Measurements from ENCODE around the gene SHH. TPM values are rescaled to one million over a fixed set of nuclear protein-coding genes. Genes with fewer than 3 reads are reported as not detected.

Gene SHH
- total and polyA plus RNA-seq, 2 of the 13 experiments (the other 11 are each of a cell fraction or from before 2014, with no cell fraction given), result 1.9 to 3.4 TPM

DNA sequence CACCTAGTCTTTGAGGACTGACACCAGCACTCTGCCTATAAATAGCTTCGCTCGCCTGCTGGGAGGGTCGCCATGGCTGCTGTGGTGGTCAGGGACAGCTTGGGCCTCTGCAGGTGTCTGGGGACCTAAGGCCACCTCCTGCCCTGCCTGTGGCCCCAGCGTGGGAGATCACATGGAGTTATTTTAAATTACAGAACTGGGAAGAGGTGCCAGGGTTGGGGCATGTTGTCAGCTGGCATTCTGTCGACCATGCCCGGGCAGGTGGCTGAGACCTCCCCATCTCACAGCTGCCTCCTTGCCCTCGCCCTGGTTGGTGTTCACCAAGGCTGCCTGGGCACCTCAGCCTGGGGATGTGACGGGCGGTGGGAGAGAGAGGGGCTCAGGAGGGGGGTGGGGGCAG, 18.1 kb downstream of the SHH start:
- peaks cover 41% of the 10 kb centered on the region for H3K4me1 ChIP-seq (ENCODE audit: insufficient read depth, low read length)
- in situ Hi-C loops (cut with HindIII; ENCODE audit: extremely low pct_ligation_motif_present, low pct_unique_long_range_greater_than_20kb), result no loop called here
- POLR2A ChIA-PET, result no interaction called here
- 44% methylated on average over 8 of the region's 9 CpGs for WGBS (ENCODE audit: low lambda C conversion rate)
- intact Hi-C loops (cut with micrococcal nuclease; ENCODE audit: unreplicated experiment), result no loop called here
- no peak overlapping the region for H3K9ac ChIP-seq (ENCODE audit: insufficient read depth, low read depth, low read length)
- no peak overlapping the region for H3K27ac ChIP-seq (ENCODE audit: extremely low read length, insufficient read depth, low read length)
- no peak overlapping the region for H3K4me2 ChIP-seq (ENCODE audit: low read depth, low read length)
- H3K79me2 ChIP-seq (ENCODE audit: insufficient read depth, low read length), result no peaks in the 10 kb centered on the region
- no peak overlapping the region for H2AFZ ChIP-seq (ENCODE audit: low read length)
- H3K36me3 ChIP-seq (replicated peaks in 1 of 2; ENCODE audit: control insufficient read depth in 1 of 2, insufficient read depth in 2 of 2, low read length in 2 of 2), result no peaks in the 10 kb centered on the region
- no peak for FAIRE-seq
- DNase-seq (ENCODE audit: low spot score), result no peak
- peaks cover 7 to 34% of the 10 kb centered on the region in 2 experiments; a peak in 4 of 5 replicates for H3K27me3 ChIP-seq (ENCODE audit: control insufficient read depth in 1 of 2, insufficient read depth in 2 of 2, low read length in 2 of 2)
- H4K20me1 ChIP-seq (ENCODE audit: insufficient read depth, low read length), result no peaks in the 10 kb centered on the region
- CTCF ChIA-PET (ENCODE audit: low intra/inter-chr PET ratio, low total read pairs), result no interaction called here
- no peak for TF ChIP-seq SUZ12 (IDR thresholded peaks at IDR 0.05; ENCODE audit: low read depth, low read length)
- TF ChIP-seq, protein P1, sequence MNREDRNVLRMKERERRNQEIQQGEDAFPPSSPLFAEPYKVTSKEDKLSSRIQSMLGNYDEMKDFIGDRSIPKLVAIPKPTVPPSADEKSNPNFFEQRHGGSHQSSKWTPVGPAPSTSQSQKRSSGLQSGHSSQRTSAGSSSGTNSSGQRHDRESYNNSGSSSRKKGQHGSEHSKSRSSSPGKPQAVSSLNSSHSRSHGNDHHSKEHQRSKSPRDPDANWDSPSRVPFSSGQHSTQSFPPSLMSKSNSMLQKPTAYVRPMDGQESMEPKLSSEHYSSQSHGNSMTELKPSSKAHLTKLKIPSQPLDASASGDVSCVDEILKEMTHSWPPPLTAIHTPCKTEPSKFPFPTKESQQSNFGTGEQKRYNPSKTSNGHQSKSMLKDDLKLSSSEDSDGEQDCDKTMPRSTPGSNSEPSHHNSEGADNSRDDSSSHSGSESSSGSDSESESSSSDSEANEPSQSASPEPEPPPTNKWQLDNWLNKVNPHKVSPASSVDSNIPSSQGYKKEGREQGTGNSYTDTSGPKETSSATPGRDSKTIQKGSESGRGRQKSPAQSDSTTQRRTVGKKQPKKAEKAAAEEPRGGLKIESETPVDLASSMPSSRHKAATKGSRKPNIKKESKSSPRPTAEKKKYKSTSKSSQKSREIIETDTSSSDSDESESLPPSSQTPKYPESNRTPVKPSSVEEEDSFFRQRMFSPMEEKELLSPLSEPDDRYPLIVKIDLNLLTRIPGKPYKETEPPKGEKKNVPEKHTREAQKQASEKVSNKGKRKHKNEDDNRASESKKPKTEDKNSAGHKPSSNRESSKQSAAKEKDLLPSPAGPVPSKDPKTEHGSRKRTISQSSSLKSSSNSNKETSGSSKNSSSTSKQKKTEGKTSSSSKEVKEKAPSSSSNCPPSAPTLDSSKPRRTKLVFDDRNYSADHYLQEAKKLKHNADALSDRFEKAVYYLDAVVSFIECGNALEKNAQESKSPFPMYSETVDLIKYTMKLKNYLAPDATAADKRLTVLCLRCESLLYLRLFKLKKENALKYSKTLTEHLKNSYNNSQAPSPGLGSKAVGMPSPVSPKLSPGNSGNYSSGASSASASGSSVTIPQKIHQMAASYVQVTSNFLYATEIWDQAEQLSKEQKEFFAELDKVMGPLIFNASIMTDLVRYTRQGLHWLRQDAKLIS (CRISPR knock-in tag; IDR thresholded peaks at IDR 0.05), result no peak
- TF ChIP-seq SP5 (CRISPR knock-in tag; IDR thresholded peaks at IDR 0.05; ENCODE audit: borderline replicate concordance, low read depth), result no peak
- no peak for TF ChIP-seq MLLT10 (CRISPR knock-in tag; IDR thresholded peaks at IDR 0.05)
- no peak for TF ChIP-seq ZSCAN31 (CRISPR knock-in tag; IDR thresholded peaks at IDR 0.05; ENCODE audit: low read depth)
- TF ChIP-seq KDM3A (CRISPR knock-in tag; IDR thresholded peaks at IDR 0.05; ENCODE audit: low read depth), result no peak
- TF ChIP-seq XBP1 (CRISPR knock-in tag; IDR thresholded peaks at IDR 0.05), result no peak
- TF ChIP-seq CEBPB (IDR thresholded peaks at IDR 0.05; ENCODE audit: borderline replicate concordance, low read depth, low read length), result no peak
- TF ChIP-seq HOXA7 (CRISPR knock-in tag; IDR thresholded peaks at IDR 0.05), result no peak
- no peak for TF ChIP-seq ZNF138 (CRISPR knock-in tag; IDR thresholded peaks at IDR 0.05; ENCODE audit: low read depth)
- TF ChIP-seq, protein P2, sequence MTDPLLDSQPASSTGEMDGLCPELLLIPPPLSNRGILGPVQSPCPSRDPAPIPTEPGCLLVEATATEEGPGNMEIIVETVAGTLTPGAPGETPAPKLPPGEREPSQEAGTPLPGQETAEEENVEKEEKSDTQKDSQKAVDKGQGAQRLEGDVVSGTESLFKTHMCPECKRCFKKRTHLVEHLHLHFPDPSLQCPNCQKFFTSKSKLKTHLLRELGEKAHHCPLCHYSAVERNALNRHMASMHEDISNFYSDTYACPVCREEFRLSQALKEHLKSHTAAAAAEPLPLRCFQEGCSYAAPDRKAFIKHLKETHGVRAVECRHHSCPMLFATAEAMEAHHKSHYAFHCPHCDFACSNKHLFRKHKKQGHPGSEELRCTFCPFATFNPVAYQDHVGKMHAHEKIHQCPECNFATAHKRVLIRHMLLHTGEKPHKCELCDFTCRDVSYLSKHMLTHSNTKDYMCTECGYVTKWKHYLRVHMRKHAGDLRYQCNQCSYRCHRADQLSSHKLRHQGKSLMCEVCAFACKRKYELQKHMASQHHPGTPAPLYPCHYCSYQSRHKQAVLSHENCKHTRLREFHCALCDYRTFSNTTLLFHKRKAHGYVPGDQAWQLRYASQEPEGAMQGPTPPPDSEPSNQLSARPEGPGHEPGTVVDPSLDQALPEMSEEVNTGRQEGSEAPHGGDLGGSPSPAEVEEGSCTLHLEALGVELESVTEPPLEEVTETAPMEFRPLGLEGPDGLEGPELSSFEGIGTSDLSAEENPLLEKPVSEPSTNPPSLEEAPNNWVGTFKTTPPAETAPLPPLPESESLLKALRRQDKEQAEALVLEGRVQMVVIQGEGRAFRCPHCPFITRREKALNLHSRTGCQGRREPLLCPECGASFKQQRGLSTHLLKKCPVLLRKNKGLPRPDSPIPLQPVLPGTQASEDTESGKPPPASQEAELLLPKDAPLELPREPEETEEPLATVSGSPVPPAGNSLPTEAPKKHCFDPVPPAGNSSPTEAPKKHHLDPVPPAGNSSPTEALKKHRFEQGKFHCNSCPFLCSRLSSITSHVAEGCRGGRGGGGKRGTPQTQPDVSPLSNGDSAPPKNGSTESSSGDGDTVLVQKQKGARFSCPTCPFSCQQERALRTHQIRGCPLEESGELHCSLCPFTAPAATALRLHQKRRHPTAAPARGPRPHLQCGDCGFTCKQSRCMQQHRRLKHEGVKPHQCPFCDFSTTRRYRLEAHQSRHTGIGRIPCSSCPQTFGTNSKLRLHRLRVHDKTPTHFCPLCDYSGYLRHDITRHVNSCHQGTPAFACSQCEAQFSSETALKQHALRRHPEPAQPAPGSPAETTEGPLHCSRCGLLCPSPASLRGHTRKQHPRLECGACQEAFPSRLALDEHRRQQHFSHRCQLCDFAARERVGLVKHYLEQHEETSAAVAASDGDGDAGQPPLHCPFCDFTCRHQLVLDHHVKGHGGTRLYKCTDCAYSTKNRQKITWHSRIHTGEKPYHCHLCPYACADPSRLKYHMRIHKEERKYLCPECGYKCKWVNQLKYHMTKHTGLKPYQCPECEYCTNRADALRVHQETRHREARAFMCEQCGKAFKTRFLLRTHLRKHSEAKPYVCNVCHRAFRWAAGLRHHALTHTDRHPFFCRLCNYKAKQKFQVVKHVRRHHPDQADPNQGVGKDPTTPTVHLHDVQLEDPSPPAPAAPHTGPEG (CRISPR knock-in tag; IDR thresholded peaks at IDR 0.05), result no peak
- no peak for ATAC-seq
- no peak overlapping the region for H3K4me3 ChIP-seq (replicated peaks in 1 of 3; ENCODE audit: insufficient read depth in 1 of 3, low read depth in 2 of 3, low read length in 3 of 3)
- H3K9me3 ChIP-seq (ENCODE audit: low read length), result no peaks in the 10 kb centered on the region
- no TSS peak for BruUV-seq (replicated peaks)

All from HepG2 (cell line).